Medulla oblongata (tissue), 1 donor: Measurements from ENCODE around the gene LSP1.
A peak's percentile ranks its signal among the peaks of the same experiment; 100 is the strongest.

Experiments used
- DNase-seq: peaks from one replicate; pipeline ENCODE4 v3.0.0-alpha.2; 2015; ENCODE audit errors: extremely low spot score

The LSP1 gene

GRCh38 chr11:1825039-1825740, 27.7 kb upstream of the LSP1 start:
- peak; percentile 30 for DNase-seq

DNA sequence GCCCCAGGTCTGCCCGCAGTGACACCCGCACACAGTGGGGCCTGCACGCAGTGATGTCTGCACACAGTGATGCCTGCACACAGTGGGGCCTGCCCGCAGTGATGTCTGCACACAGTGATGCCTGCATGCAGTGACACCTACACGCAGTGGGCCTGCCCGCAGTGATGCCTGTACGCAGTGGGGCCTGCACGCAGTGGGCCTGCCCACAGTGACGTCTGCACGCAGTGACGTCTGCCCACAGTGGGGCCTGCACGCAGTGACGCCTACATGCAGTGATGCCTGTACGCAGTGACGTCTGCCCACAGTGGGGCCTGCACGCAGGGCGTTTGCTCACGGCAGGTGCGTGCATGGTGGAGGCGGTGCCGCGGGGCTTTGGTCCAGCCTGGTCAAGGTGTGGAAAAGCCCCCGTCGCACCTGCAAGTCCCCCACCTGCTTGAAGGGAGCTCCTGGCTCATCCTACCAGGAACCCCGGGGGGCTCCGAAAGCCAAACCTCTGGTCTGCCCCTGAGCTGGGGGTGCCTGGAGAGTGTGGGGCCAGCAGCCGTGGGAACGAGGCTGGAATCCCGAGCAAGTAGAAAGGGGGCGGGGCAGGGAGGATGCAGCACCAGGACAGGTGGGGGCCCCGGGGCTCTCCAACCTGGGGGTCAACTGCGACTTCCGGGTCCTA, 27.0 kb upstream of the LSP1 start:
- no peak for DNase-seq

GRCh38 chr11:1826552-1827094, 26.3 kb upstream of the LSP1 start:
- DNase-seq: no peak

GRCh38 chr11:1827095-1827813, 25.6 kb upstream of the LSP1 start:
- peak; percentile 66 for DNase-seq

- DNase-seq: no peak
Measured at GRCh38 chr11:1827931-1828330, 25.0 kb upstream of the LSP1 start.

DNA sequence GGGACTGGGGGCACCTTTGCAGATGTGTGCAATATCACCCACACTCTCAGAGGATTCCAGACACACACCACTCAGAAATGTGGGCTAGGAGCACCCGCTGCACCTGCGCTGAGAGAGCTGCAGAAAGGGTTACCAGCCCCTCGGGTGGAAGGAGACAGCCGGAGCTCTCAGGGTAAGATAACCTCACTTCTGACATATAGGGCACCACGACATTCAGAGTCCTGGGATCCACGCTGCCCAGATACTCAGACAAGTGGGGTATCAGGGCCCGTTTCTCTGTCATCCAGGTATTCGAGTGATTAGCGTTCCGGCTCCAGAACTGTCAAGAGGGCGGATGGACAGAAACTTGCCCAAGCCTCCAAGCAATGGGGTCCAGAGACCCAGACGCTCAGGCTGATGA, 24.3 kb upstream of the LSP1 start:
- no peak for DNase-seq

DNA sequence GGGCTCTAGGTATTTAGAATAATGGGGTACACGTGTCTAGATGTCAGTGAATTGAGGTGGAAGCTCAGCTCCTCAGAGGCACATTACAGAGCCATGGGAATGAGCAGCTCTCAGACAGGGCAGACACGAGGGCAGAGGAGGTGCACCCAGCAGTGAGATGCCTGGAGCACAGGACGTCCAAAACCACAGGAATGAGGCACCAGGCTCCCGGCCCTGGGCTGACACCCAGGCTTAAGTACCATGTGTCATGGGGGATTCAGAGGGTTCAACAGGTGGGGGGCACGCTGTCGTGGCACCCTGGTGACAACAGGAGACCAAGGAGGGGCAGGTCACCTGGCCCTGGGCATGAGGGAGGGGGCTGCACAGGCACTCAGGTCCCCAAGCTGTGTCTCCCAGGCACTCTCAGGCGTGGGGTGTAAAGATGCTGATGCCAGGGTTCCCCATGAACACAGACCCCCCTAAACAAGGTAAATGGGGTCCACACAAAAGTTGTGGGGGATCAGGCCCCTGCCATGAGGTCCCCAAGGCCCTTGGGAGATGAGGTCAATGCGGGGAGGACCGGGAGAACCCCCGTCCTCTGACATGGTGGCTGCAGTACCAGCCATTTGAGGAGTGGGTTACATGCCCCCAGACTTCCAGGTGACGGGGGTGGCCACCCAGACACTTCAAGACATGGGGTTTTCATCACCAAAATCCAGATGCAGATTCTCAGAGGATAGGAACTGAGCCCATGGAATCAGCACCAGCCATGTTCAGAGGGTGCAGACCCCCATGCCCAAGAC, 23.7 kb upstream of the LSP1 start:
- no peak for DNase-seq

- no peak for DNase-seq
Measured at GRCh38 chr11:1830004-1830321, 22.9 kb upstream of the LSP1 start.

DNA sequence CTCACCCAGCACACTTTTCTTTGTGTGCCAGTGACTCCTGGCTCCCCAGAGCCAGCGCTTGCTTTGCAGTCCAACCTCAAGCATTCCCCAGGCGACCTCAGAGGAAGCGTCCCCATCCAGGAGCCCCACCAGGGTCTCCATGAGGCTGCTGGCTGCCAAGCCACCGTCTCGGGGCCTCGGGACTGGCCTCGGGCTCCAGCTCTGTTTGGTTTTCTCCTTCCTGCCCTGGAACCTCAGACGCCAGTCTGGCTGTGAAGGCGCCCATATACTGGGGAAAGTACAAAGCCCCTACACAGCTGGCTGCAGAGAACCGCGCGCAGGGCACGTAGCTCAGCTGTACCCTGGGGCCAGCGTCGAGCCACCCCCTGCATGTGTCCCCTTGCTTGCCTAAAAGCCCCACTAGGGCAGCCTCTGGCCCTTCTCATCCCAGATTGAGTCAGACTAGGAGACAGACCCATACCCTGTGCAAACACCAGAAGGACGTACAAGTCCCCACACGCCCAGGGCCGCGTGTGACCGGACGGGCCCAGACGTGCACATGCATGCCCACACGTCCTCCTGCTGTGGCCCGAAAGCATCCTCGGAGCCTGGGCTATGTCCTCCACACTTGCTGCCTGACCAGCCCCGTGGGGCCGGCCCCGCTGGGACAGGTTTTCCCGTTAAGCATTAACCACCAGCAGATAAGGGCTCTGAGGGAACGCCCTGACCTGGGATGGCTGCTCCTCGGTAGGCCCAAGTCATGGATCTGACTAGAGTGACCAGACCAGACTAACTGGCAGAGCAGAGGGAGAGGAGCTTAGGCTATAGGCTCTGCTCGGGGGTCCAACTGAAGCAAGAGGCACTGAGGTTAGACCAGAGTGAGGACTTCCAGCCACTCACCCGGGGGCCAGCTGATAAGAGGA, 22.3 kb upstream of the LSP1 start:
- DNase-seq: no peak

GRCh38 chr11:1831338-1832210, 21.3 kb upstream of the LSP1 start:
- DNase-seq: no peak

- peak; percentile 41 for DNase-seq
Measured at GRCh38 chr11:1832211-1832919, 20.5 kb upstream of the LSP1 start.

- peak; percentile 18 for DNase-seq
Measured at GRCh38 chr11:1832920-1833295, 20.0 kb upstream of the LSP1 start.

DNA sequence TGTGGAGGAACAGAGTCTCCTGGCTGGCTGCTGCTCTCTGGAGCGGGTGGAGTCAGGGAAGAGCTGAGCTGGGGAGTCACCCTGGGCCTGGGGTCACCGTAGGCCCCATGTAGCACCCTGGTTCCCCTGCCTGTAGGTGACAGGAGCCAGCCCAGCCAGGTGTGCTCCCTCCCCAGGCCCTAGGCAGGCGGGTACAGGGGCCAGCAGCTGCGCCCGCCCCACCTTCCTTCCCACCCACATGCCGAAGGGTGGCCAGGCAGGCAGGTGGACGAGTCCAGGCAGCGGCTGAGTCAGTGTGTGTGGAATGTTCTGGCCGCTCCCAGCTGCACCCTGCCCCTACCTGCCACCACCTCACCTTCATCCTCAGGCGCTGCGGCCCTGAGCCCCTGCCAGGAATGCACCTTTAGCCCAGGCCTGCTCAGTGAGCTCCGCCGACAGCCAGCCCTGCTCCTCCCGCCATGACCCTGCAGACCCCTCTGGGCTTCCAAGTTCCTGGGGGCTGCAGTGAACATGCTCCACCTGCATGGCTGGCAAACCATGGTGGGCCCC, 18.7 kb upstream of the LSP1 start:
- no peak for DNase-seq

- DNase-seq: no peak
Measured at GRCh38 chr11:1834779-1835670, 17.9 kb upstream of the LSP1 start, which contains the start of gene SYT8. TSS of gene SYT8 (plus strand) at chr11:1834990. CDS start at chr11:1835106, 116 bp downstream.

DNA sequence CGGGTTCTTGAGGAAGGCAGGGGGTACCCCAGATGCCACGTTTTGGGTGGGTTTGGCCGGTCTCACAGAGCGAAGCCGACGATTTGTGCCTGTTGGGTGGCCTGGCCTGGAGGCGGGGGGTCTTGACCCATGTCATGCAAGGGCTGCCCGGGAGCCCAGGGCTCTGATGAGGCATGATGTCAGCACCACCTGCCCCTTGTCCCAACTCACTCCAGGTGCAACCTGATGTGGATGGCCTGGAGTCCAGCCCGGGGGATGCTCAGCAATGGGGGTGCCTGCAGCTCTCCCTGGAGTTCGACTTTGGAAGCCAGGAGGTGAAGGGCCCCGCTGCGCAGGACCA, 17.2 kb upstream of the LSP1 start:
- no peak for DNase-seq

GRCh38 chr11:1836011-1836945, 16.6 kb upstream of the LSP1 start:
- no peak for DNase-seq
